ENCODE data around the gene FEM1A. TPM values are rescaled to one million over a fixed set of nuclear protein-coding genes. Genes with fewer than 3 reads are reported as not detected.

Gene FEM1A
- total and polyA plus RNA-seq, 2 of the 13 experiments (the other 11 are each of a cell fraction or from before 2014, with no cell fraction given) = 3.2 to 10.8 TPM

DNA sequence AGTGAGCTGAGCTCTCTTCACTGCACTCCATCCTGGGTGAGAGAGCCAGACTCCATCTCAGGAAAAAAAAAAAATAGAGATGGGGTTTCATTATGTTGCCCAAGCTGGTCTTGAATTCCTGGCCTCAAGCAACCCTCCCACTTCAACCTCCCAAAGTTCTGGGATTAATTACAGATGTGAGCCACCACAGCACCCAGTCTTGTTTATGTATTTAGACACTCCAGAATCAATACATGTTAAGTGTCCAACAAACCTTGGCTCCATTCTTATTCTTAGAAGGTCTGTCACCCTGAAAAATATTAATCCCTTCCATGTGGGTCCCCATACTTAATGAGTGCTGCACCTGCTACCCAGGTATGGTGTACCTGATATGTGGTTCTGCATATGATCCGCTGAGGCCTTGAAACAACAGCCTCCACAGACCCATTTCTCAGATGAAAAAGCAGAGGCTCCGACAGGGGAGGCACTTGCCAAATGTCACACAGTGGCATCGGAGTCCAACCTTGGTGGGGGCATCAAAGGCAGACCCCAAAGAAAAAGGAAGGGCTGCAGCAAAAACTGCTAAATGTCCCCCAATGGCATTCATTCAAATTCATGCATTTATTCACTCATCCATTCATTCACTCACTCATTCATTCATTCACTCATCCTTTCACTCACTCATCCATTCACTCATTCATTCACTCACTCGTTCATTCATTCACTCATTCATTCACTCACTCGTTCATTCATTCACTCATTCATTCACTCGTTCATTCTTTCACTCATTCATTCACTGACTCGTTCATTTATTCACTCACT is 23.3 kb downstream of the FEM1A start (continued):
- TF ChIP-seq FOSL2 (CRISPR knock-in tag; IDR thresholded peaks at IDR 0.05) (no peak), SP1 (IDR thresholded peaks at IDR 0.05) (no peak), SP1 (CRISPR knock-in tag; IDR thresholded peaks at IDR 0.05) (0 out of 2 replicates have a peak, but pooled peaks have one; percentile 10), NFRKB (IDR thresholded peaks at IDR 0.05) (no peak), DDIT3 (CRISPR knock-in tag; IDR thresholded peaks at IDR 0.05) (no peak), ATF7 (IDR thresholded peaks at IDR 0.05) (peak; percentile 13; the same call in 1 of the 2 replicates), ATF7 (CRISPR knock-in tag; IDR thresholded peaks at IDR 0.05) (no peak), ZNF24 (IDR thresholded peaks at IDR 0.05) (peak; percentile 99), NBN (conservative IDR thresholded peaks at IDR 0.05) (0 out of 2 replicates have a peak, but pooled peaks have one; percentile 69), PAWR (CRISPR knock-in tag; IDR thresholded peaks at IDR 0.05; ENCODE audit: borderline replicate concordance) (no peak), TARDBP (CRISPR knock-in tag; IDR thresholded peaks at IDR 0.05) (0 out of 2 replicates have a peak, but pooled peaks have one; percentile 15), PCBP2 (optimal IDR thresholded peaks at IDR 0.05; ENCODE audit: low read depth, low read length, poor library complexity, severe bottlenecking) (no peak), MLLT10 (CRISPR knock-in tag; IDR thresholded peaks at IDR 0.05) (no peak), PATZ1 (CRISPR knock-in tag; IDR thresholded peaks at IDR 0.05) (no peak), PITX1 (CRISPR knock-in tag; IDR thresholded peaks at IDR 0.05) (no peak), NFE2L2 (IDR thresholded peaks at IDR 0.05; ENCODE audit: low read length) (no peak), MIER2 (CRISPR knock-in tag; IDR thresholded peaks at IDR 0.05) (no peak), HIVEP1 (CRISPR knock-in tag; IDR thresholded peaks at IDR 0.05) (no peak), KDM5B (CRISPR knock-in tag; IDR thresholded peaks at IDR 0.05; ENCODE audit: borderline replicate concordance) (no peak), GMEB1 (CRISPR knock-in tag; IDR thresholded peaks at IDR 0.05; ENCODE audit: borderline replicate concordance) (no peak), MYC (CRISPR knock-in tag; IDR thresholded peaks at IDR 0.05; ENCODE audit: borderline replicate concordance) (no peak)
- TF ChIP-seq, protein P1, sequence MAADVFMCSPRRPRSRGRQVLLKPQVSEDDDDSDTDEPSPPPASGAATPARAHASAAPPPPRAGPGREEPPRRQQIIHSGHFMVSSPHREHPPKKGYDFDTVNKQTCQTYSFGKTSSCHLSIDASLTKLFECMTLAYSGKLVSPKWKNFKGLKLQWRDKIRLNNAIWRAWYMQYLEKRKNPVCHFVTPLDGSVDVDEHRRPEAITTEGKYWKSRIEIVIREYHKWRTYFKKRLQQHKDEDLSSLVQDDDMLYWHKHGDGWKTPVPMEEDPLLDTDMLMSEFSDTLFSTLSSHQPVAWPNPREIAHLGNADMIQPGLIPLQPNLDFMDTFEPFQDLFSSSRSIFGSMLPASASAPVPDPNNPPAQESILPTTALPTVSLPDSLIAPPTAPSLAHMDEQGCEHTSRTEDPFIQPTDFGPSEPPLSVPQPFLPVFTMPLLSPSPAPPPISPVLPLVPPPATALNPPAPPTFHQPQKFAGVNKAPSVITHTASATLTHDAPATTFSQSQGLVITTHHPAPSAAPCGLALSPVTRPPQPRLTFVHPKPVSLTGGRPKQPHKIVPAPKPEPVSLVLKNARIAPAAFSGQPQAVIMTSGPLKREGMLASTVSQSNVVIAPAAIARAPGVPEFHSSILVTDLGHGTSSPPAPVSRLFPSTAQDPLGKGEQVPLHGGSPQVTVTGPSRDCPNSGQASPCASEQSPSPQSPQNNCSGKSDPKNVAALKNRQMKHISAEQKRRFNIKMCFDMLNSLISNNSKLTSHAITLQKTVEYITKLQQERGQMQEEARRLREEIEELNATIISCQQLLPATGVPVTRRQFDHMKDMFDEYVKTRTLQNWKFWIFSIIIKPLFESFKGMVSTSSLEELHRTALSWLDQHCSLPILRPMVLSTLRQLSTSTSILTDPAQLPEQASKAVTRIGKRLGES (CRISPR knock-in tag; IDR thresholded peaks at IDR 0.05; ENCODE audit: borderline replicate concordance) = no peak
- TF ChIP-seq, protein P2, sequence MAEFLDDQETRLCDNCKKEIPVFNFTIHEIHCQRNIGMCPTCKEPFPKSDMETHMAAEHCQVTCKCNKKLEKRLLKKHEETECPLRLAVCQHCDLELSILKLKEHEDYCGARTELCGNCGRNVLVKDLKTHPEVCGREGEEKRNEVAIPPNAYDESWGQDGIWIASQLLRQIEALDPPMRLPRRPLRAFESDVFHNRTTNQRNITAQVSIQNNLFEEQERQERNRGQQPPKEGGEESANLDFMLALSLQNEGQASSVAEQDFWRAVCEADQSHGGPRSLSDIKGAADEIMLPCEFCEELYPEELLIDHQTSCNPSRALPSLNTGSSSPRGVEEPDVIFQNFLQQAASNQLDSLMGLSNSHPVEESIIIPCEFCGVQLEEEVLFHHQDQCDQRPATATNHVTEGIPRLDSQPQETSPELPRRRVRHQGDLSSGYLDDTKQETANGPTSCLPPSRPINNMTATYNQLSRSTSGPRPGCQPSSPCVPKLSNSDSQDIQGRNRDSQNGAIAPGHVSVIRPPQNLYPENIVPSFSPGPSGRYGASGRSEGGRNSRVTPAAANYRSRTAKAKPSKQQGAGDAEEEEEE (CRISPR knock-in tag; IDR thresholded peaks at IDR 0.05; ENCODE audit: borderline replicate concordance) = 0 out of 2 replicates have a peak, but pooled peaks have one; percentile 28
